Pons (tissue), 1 donor: ENCODE data around the gene C1RL.

ENCODE experiments used
- DNase-seq: peaks from one replicate; pipeline ENCODE4 v3.0.0-alpha.2; 2016; ENCODE audit warnings: low spot score

C1RL gene

DNA sequence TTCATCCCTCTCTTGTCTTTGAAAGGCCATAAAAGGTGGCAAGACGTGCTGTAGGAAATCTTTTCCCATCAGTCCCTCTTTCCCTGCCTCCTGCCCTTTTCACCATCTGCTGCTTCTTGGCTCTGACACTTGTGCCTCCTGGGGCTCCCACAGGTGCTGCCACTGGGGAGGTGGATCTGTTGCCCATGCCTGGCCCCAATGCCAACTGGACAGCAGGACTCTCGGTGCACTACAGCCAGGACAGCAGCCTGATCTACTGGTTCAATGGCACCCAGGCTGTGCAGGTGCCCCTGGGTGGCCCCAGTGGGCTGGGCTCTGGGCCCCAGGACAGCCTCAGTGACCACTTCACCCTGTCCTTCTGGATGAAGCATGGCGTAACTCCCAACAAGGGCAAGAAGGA lies 27.7 kb upstream of the C1RL start:
- DNase-seq = no peak

DNA sequence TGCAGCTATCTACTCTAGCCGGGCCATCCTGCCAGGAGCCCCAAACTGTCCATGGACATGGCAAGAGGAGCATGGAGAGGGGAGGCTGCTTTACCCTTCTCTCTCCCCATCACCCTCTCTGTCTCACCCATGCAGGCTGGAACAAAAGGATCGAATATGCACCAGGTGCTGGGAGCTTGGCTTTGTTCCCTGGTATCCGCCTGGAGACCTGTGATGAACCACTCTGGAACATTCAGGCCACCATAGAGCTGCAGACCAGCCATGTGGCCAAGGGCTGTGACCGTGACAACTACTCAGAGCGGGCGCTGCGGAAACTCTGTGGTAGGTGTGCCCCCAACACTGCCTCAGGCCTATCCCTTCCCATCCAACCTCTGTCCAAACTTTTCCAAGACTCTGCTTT lies 27.1 kb upstream of the C1RL start:
- DNase-seq = no peak

GRCh38 chr12:7134396-7135166 lies 25.6 kb upstream of the C1RL start:
- no peak for DNase-seq

DNA sequence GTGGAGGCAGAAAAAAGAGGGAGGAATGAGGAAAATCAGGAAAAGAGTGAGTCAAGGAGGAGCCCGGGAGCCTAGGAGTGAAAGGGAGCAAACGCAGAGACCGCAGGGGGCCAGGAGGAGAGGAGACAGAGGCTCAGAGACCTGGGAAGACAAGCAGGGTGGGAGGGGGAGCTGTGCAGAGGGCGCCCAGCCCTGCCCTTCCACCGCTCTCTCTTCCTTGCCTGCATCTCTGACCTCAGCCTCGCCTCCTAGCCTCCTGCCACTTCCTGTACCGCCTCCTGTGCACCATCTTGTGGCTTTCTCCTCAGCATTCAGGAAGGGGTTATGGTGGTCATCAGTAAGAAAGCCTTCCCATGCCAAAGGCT lies 22.5 kb upstream of the C1RL start:
- no peak for DNase-seq

- DNase-seq = peak; percentile 18
Observed at GRCh38 chr12:7130701-7131501, 21.9 kb upstream of the C1RL start.

DNA sequence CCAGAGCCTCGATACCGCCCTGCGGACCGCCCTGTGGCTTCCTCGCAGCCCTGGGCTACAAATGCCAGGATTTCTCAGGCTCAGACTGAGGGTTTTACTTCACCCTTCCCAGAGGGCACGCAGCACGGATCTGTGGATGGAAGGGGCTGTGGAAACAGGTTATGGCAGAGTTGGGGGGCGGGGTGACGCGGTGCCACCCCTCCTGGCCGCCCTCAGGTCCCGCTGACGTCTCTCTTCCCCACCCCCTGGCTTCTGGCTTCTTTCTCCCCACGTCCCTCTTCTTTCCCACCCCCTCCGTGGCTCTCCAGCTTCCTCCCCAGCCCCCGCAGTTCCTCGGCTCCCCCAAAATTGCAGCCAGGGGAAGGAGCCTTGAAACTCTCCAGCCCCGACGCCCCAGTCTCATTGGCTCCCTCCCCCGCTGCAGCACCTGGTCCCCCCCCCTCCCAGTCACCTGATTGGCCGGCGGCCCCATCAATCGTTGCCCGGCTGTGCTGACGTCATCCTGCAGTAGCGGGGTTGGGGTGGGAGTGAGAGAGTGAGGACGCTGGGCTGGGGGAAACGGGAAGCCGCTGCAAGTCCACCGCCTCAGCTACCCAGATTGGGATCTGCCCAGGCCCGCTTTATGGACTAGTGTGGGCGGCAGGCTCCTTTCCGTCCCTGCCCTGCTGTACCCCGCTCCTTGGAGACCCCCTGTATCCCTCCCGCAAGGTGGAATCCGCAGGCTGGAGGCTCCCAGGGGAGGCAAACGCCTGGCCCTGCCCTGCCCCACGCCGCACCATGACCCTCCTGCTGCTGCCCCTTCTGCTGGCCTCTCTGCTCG lies 21.1 kb upstream of the C1RL start, which contains the start of gene CLSTN3:
CLSTN3 (plus strand) TSS at position 500 of the 820 bp plus-strand sequence; CDS start at position 778, 278 bp downstream.
- peak; percentile 48 for DNase-seq

DNA sequence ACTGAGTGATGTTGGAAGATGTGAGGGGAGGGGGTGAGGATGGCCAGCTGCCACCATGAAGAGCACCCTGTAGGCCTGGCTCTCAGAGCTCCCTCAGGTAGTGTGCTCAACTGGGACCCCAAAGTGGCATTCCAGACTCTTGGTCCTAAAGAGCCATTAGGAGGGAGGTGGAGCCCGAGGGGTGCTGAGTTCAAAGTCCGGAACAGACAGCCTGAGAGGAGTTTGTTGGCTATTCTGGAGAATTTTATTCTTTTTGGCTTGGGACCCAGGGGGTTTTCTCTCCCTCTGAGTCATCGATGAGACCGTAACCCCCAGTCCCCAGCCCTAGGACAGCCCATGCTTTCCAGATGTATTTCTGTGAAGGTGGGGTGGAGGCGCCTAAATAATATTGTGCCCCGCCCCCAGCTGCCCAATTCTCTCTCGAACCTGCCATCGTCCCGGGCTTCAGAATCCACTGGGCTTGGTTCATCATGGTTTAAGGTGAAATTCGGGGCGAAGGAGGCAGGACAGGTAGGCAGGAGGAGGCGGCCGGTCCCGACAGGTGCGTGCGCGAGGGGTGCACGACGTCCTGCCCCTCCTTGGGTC lies 20.4 kb upstream of the C1RL start:
- DNase-seq = no peak

- no peak for DNase-seq
Observed at GRCh38 chr12:7128681-7129286, 19.8 kb upstream of the C1RL start, which contains the start of gene RBP5. RBP5 (minus strand) TSS chr12:7128889; CDS start chr12:7128775, 114 bp downstream.

DNA sequence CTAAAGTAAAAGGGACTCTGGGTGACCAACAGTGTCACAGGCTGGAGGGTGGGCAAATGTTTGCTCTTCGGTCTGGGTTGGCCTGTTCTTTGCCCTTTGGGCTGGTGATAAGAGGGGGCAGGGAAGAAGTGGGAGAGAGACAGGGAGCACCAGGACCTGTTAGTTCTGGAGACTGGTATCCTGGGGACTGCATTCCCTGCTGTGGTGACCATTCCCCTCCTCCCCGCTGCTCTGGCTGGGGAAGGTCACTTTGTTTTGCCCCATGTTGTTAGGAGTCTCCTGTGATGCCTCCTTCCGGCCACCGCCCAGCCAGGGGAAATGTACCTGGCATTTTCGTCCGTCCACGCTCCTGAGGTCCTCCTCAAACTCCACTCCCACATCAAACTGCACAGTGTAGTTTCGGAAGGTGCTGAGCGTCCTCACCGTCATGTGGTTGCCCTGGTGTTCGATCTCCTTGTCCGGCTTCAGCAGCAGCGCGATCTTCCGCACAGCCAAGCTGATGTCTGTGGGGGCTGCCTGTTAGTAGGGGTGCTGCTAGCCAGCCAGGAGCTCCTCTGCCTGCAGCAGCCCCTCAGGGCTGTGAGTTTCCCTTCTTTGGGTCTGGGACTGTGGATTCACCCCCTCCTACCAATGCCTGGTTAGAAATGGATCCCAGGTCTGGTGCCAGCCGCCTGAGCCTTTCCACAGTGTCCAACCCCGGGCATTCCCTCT lies 19.1 kb upstream of the C1RL start:
- no peak for DNase-seq

DNA sequence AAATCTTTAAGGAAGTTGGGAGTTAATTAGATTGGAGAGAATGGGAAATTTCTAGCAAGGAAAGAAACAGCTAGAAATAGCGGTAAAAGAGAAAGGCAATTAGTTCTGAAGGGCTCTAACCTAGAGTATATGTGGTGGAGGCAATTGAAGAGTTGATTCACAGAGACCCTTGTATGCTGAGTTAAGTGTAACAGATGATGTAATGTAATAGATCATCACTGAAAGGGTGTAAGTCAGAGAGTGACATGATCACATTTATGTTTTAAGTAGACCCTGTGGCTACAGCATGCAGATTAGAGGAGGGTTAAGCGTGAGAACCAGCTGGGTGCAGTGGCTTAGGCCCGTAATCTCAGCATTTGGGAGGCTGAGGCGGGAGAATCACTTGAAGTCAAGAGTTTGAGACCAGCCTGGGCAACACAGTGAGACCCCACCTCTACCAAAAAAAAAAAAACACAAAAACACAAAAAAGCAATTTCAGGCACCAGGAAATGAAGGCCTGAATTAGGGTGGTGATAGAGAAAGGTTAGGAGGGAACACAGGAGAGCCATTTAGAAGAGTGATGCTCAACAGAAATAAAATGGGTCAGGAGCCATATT lies 16.7 kb upstream of the C1RL start:
- DNase-seq = no peak

DNA sequence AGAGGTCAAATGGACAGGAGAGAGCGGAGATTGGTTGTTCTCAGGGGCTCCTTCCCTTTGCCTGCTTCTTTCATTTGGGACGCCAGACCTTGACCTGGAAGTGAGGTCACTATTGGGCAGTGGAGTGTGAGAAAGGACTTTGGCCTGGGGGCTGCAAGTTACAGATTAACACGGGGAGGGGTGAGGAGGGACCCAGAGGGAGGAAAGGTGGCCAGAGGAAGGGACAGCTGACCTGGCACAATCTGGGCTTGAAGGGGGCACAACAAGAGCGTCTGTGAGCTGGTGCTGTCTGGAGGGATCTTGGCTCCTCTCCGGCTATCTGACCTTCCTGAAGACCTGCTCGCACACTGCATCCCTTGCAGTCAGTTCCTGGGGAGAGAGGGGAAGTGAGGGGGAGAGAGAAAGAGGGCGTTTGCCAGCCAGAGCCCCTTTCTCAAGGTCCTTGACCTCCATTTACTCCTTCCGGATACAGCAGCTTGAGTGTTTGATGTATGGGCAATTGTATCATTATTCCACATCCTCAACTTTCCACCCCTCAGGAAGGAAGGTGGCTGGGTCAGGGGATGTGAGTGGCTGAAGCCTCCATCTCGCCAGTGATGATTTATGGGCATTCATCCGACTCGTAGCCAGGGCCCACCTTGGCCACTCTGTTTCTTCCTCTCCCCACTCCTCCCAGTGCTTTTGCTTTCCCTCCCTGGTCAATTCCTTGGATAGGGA lies 14.9 kb upstream of the C1RL start:
- DNase-seq = no peak

- DNase-seq = no peak
Observed at GRCh38 chr12:7122811-7123769, 14.1 kb upstream of the C1RL start.

DNA sequence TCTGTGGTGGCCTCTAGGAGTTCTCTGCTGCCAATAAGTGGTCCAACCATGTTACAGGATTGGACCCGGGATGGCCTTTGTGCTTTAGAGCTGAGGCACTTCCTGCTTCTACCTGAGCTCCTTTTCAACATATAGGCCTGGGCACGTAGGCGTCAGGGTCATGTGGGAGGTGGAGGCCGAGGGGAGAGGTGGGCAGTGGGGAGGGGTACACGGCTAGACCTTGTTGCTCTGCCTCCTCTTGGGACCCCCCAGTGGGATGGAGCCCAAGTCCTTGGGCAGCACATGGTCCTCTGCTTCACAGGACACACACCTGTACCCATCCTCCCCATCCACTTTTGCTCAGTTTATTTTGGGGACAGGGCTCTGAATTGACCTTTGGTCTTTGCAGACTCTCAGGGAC lies 12.3 kb upstream of the C1RL start:
- DNase-seq = no peak

DNA sequence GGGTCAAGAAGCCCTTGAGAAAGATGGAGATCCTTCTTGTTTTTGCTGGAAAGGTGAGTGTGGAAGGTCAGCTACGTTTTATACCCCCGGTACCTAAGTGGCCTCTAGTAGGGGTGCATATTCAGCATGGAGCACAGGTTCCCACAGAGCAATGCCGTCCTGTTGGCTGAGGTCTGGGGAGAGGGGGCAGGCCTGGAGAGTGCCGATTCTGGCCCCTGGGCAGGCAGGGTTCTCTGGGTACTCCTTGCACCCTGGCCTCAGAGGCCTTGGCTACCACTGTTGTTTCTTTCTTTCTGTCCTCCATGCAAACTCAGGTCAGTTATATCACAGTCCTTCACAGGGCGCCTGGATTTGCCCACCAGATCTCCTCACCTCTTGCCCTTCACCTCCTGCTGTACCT lies 11.2 kb upstream of the C1RL start:
- no peak for DNase-seq

GRCh38 chr12:7118881-7119280 lies 9.9 kb upstream of the C1RL start:
- no peak for DNase-seq

- no peak for DNase-seq
Observed at GRCh38 chr12:7117670-7118069, 8.7 kb upstream of the C1RL start.

DNA sequence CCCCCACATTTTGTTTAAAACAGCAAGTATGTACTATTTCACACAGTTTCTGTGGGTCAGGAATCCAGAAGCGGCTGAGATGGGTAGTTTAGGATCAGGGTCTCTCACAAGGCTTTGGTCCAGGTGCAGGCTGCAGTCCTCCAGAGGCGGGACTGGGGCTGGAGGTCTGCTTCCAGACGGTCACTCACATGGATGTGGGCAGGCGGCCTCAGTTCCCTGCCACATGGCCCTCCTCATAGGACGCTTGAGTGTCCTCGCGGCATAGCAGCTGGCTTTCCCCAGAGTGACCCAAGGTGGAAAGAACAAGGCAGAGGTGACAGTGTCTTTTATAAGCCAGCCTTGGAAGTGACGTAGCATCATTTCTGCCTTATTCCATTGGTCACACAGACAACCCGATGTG lies 7.9 kb upstream of the C1RL start:
- no peak for DNase-seq

DNA sequence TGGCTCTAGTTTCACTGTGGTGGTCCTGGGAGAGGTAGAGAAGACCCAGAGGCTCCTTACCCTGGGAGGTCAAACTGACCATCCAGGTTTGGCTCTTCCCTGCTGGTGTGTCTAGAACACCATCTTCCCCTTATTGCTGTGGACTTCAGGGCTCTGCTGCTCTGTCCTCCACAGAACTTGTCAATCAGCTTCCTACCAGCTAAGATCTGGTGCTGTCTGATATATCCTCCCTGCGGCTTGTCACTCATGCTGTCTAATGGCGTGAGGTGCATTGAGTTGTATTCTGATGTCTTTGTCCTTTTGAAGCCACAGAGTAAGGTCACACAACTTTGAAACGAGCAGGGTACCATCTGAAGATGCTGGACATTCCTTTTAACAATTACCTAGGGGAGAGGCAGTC lies 7.2 kb upstream of the C1RL start:
- no peak for DNase-seq

GRCh38 chr12:7114851-7115250 lies 5.8 kb upstream of the C1RL start:
- DNase-seq = no peak
